ENCODE measurements around the gene TMEM255B.

The TMEM255B gene

GRCh38 chr13:113853518-113854237 lies 94.7 kb downstream of the TMEM255B start:
- TF ChIP-seq FOXM1 (IDR thresholded peaks at IDR 0.05; ENCODE audit: borderline replicate concordance): no peak
- TF ChIP-seq ELF4 (IDR thresholded peaks at IDR 0.05): no peak
- no peak for TF ChIP-seq FOXA1 (IDR thresholded peaks at IDR 0.05)
- TF ChIP-seq PKNOX1 (IDR thresholded peaks at IDR 0.05): no peak
- no peak for TF ChIP-seq SUZ12 (IDR thresholded peaks at IDR 0.05)
- TF ChIP-seq L3MBTL2 (conservative IDR thresholded peaks at IDR 0.05): no peak
- TF ChIP-seq TARDBP (IDR thresholded peaks at IDR 0.05): no peak
- no peak for TF ChIP-seq BHLHE40 (IDR thresholded peaks at IDR 0.05; ENCODE audit: borderline replicate concordance)
- TF ChIP-seq SP1 (IDR thresholded peaks at IDR 0.05): no peak
- TF ChIP-seq HDGF (IDR thresholded peaks at IDR 0.05; ENCODE audit: borderline replicate concordance): no peak
- ChIA-PET CTCF (interaction anchor here (0.5 kb wide), 1 partner anchor 12 kb away, joined by 3 read pairs; no protein-coding TSS in a partner anchor), POLR2A (no interaction called here)
- no peak for DNase-seq (ENCODE audit: extremely low spot score)

GRCh38 chr13:113854238-113855011 lies 95.4 kb downstream of the TMEM255B start:
- ChIA-PET POLR2A (no interaction called here), CTCF (no interaction called here)
- no peak for TF ChIP-seq PKNOX1 (IDR thresholded peaks at IDR 0.05)
- TF ChIP-seq HDGF (IDR thresholded peaks at IDR 0.05; ENCODE audit: borderline replicate concordance): no peak
- TF ChIP-seq FOXM1 (IDR thresholded peaks at IDR 0.05; ENCODE audit: borderline replicate concordance): no peak
- TF ChIP-seq BHLHE40 (IDR thresholded peaks at IDR 0.05; ENCODE audit: borderline replicate concordance): no peak
- no peak for TF ChIP-seq SP1 (IDR thresholded peaks at IDR 0.05)
- no peak for TF ChIP-seq CTBP1 (IDR thresholded peaks at IDR 0.05; ENCODE audit: borderline replicate concordance)
- TF ChIP-seq LEF1 (IDR thresholded peaks at IDR 0.05; ENCODE audit: borderline replicate concordance): no peak
- TF ChIP-seq FOXA1 (IDR thresholded peaks at IDR 0.05): no peak
- no peak for TF ChIP-seq ZNF384 (IDR thresholded peaks at IDR 0.05)
- TF ChIP-seq ELF4 (IDR thresholded peaks at IDR 0.05): no peak
- TF ChIP-seq FOXK2 (IDR thresholded peaks at IDR 0.05): no peak
- no peak for TF ChIP-seq TARDBP (IDR thresholded peaks at IDR 0.05)
- no peak for TF ChIP-seq SUZ12 (IDR thresholded peaks at IDR 0.05)
- TF ChIP-seq L3MBTL2 (conservative IDR thresholded peaks at IDR 0.05): no peak
- no peak for TF ChIP-seq ARNT (IDR thresholded peaks at IDR 0.05)
- no peak for TF ChIP-seq NFRKB (IDR thresholded peaks at IDR 0.05)
- no peak for DNase-seq (ENCODE audit: extremely low spot score)

- no peak for DNase-seq (ENCODE audit: extremely low spot score)
- TF ChIP-seq SP1 (IDR thresholded peaks at IDR 0.05) (no peak), FOXM1 (IDR thresholded peaks at IDR 0.05; ENCODE audit: borderline replicate concordance) (no peak), NFRKB (IDR thresholded peaks at IDR 0.05) (no peak), CTBP1 (IDR thresholded peaks at IDR 0.05; ENCODE audit: borderline replicate concordance) (no peak), LEF1 (IDR thresholded peaks at IDR 0.05; ENCODE audit: borderline replicate concordance) (no peak), ELF4 (IDR thresholded peaks at IDR 0.05) (no peak), SUZ12 (IDR thresholded peaks at IDR 0.05) (no peak), L3MBTL2 (conservative IDR thresholded peaks at IDR 0.05) (no peak), HDGF (IDR thresholded peaks at IDR 0.05; ENCODE audit: borderline replicate concordance) (no peak), FOXK2 (IDR thresholded peaks at IDR 0.05) (no peak), TARDBP (IDR thresholded peaks at IDR 0.05) (no peak), PKNOX1 (IDR thresholded peaks at IDR 0.05) (no peak), ARNT (IDR thresholded peaks at IDR 0.05) (no peak), BHLHE40 (IDR thresholded peaks at IDR 0.05; ENCODE audit: borderline replicate concordance) (no peak), FOXA1 (IDR thresholded peaks at IDR 0.05) (no peak), ZNF384 (IDR thresholded peaks at IDR 0.05) (no peak)
- ChIA-PET POLR2A (no interaction called here), CTCF (no interaction called here)
Observed at GRCh38 chr13:113855012-113855921, 96.2 kb downstream of the TMEM255B start.

- CTCF ChIA-PET: interaction anchor here (0.6 kb wide), 1 partner anchor 88 kb away, joined by 4 read pairs; no protein-coding TSS in a partner anchor
- POLR2A ChIA-PET: no interaction called here
- DNase-seq (ENCODE audit: extremely low spot score): no peak
- no peak for TF ChIP-seq TARDBP (IDR thresholded peaks at IDR 0.05)
- no peak for TF ChIP-seq FOXM1 (IDR thresholded peaks at IDR 0.05; ENCODE audit: borderline replicate concordance)
Observed at GRCh38 chr13:113855931-113856715, 97.1 kb downstream of the TMEM255B start.

- TF ChIP-seq L3MBTL2 (conservative IDR thresholded peaks at IDR 0.05) (no peak), TARDBP (IDR thresholded peaks at IDR 0.05) (no peak), SUZ12 (IDR thresholded peaks at IDR 0.05) (no peak), CTBP1 (IDR thresholded peaks at IDR 0.05; ENCODE audit: borderline replicate concordance) (no peak), PKNOX1 (IDR thresholded peaks at IDR 0.05) (no peak)
- POLR2A ChIA-PET: no interaction called here
- CTCF ChIA-PET: interaction anchor here (0.6 kb wide), 1 partner anchor 89 kb away, joined by 4 read pairs; no protein-coding TSS in a partner anchor
- no peak for DNase-seq (ENCODE audit: extremely low spot score)
Observed at GRCh38 chr13:113856716-113857065, 97.7 kb downstream of the TMEM255B start.
